GM21526 (cell line): Measurements from ENCODE around the gene OGFR.

Experiments
- ATAC-seq: cut with Tn5 transposase; IDR thresholded peaks from one replicate; pipeline ENCODE4 v1.9.1; 2021; ENCODE audit warnings: moderate library complexity; ENCODE audit not compliant: unreplicated experiment, low FRiP score

OGFR gene

GRCh38 chr20:62822788-62823651 lies 18.4 kb downstream of the OGFR start:
- ATAC-seq = no peak

- ATAC-seq = no peak
Observed at GRCh38 chr20:62823688-62824475, 19.2 kb downstream of the OGFR start.

GRCh38 chr20:62824476-62825332 lies 20.1 kb downstream of the OGFR start:
- no peak for ATAC-seq

- ATAC-seq = no peak
Observed at GRCh38 chr20:62825333-62825985, 20.8 kb downstream of the OGFR start.

GRCh38 chr20:62825986-62826645 lies 21.5 kb downstream of the OGFR start:
- no peak for ATAC-seq

GRCh38 chr20:62826646-62827310 lies 22.1 kb downstream of the OGFR start:
- ATAC-seq = no peak

- no peak for ATAC-seq
Observed at GRCh38 chr20:62827311-62828038, 22.8 kb downstream of the OGFR start.

GRCh38 chr20:62828051-62828450 lies 23.4 kb downstream of the OGFR start:
- ATAC-seq = no peak

GRCh38 chr20:62828511-62829230 lies 24.0 kb downstream of the OGFR start:
- ATAC-seq = no peak

- no peak for ATAC-seq
Observed at GRCh38 chr20:62829231-62830230, 24.9 kb downstream of the OGFR start.

- ATAC-seq = no peak
Observed at GRCh38 chr20:62830251-62830650, 25.6 kb downstream of the OGFR start.

- no peak for ATAC-seq
Observed at GRCh38 chr20:62830821-62831220, 26.2 kb downstream of the OGFR start.

GRCh38 chr20:62831361-62831788 lies 26.7 kb downstream of the OGFR start:
- no peak for ATAC-seq

- no peak for ATAC-seq
Observed at GRCh38 chr20:62831854-62832211, 27.2 kb downstream of the OGFR start.

- ATAC-seq = peak; percentile 47
Observed at GRCh38 chr20:62832212-62832922, 27.7 kb downstream of the OGFR start.

- ATAC-seq = peak; percentile 7
Observed at GRCh38 chr20:62832951-62833391, 28.3 kb downstream of the OGFR start.
